ENCODE measurements around the gene NACC1. TPM values are rescaled to one million over a fixed set of nuclear protein-coding genes. Genes with fewer than 3 reads are reported as not detected.

Gene NACC1
- total and polyA plus RNA-seq, 2 of the 8 experiments (the other 6 are each of a cell fraction or from before 2014, with no cell fraction given): 234 to 301 TPM

- H3K56ac ChIP-seq (replicated peaks; ENCODE audit: insufficient read length, low read depth, low read length): peak overlapping the region; percentile 98
- peak overlapping the region; percentile 99 for H2BK5ac ChIP-seq (ENCODE audit: low read depth, low read length)
- H3K4ac ChIP-seq (replicated peaks; ENCODE audit: insufficient read length, low read depth, low read length): peak overlapping the region; percentile 94
- peaks cover 52 to 68% of the 10 kb centered on the region in 2 experiments for H3K79me2 ChIP-seq (ENCODE audit: control insufficient read depth in 1 of 2, insufficient read depth in 2 of 2, low read length in 2 of 2)
- peak overlapping the region; percentile 97; the same call in 1 of the 2 replicates for H2BK12ac ChIP-seq (ENCODE audit: low read depth, low read length)
- H4K5ac ChIP-seq (ENCODE audit: insufficient read length, low read depth, low read length): peak overlapping the region; percentile 85
- peaks cover 14 to 36% (median 26%) of the 10 kb centered on the region in 4 experiments for H3K4me1 ChIP-seq (replicated peaks in 1 of 4; ENCODE audit: control insufficient read depth in 3 of 4, insufficient read depth in 4 of 4, low read length in 3 of 4)
- H3K23me2 ChIP-seq (ENCODE audit: low read depth, low read length): peaks cover 8% of the 10 kb centered on the region; the same call in 1 of the 2 replicates
- no peak overlapping the region for H2AFZ ChIP-seq (ENCODE audit: low read length)
- H4K8ac ChIP-seq (ENCODE audit: extremely low read depth, insufficient read depth, low read length): peak overlapping the region; percentile 98; the same call in 1 of the 2 replicates
- H2BK20ac ChIP-seq (ENCODE audit: low read length): no peak overlapping the region
- CTCF ChIA-PET (ENCODE audit: partially characterized antibody): interaction anchor here (0.9 to 2.8 kb wide), 5 partner anchors 9 to 153 kb away, joined by 3 to 7 read pairs (median 4); no protein-coding TSS in a partner anchor
- peak overlapping the region; percentile 61; the same call in 1 of the 2 replicates for H2BK15ac ChIP-seq (ENCODE audit: low read length)
- peaks cover 36% of the 10 kb centered on the region for H3K79me1 ChIP-seq (ENCODE audit: low read depth, low read length)
- H4K20me1 ChIP-seq (replicated peaks in 1 of 2; ENCODE audit: control insufficient read depth in 1 of 2, insufficient read depth in 2 of 2, low read length in 2 of 2): peaks cover 44 to 45% of the 10 kb centered on the region in 2 experiments
- FAIRE-seq: no peak
- POLR2A ChIA-PET (ENCODE audit: partially characterized antibody): interaction anchor here (0.6 to 19.5 kb wide), 20 partner anchors 14 to 247 kb away, joined by 3 to 228 read pairs (median 4); partner anchors contain the start of genes GADD45GIP1, GCDH, IER2 and LYL1
- H3K23ac ChIP-seq (ENCODE audit: insufficient read length): no peak overlapping the region
- peak overlapping the region; percentile 97 for H4K91ac ChIP-seq (replicated peaks; ENCODE audit: insufficient read length, low read length)
- H3K14ac ChIP-seq (ENCODE audit: insufficient read length): peak overlapping the region; percentile 6
- peak overlapping the region; percentile 95 for H3K18ac ChIP-seq (ENCODE audit: extremely low read depth, low read length)
- peak overlapping the region; percentile 97 for H3K27ac ChIP-seq (ENCODE audit: low read depth, low read length)
- 2% methylated on average over 25 of the region's 57 CpGs; no CpG with 5 or more reads in 1 of the 2 experiments for WGBS, 2 experiments (ENCODE audit: extremely low coverage in 1 of 2, insufficient coverage in 1 of 2, insufficient read length in 1 of 2, insufficient replicate concordance in 2 of 2, low coverage in 1 of 2, low lambda C conversion rate in 2 of 2, missing lambda C conversion rate in 1 of 2)
- peak overlapping the region; percentile 82 to 99 (median 94) for H3K9ac ChIP-seq (replicated peaks in 1 of 4; ENCODE audit: extremely low read depth in 1 of 4, low read depth in 3 of 4, low read length in 3 of 4)
- peak overlapping the region; percentile 76 to 100 (median 84) for H3K4me3 ChIP-seq (ENCODE audit: extremely low read depth in 1 of 4, insufficient read depth in 2 of 4, low read depth in 3 of 4, low read length in 4 of 4)
- no peaks in the 10 kb centered on the region for H3K27me3 ChIP-seq (replicated peaks in 1 of 4; ENCODE audit: control insufficient read depth in 3 of 4, extremely low read depth in 1 of 4, insufficient read depth in 3 of 4, low read length in 3 of 4)
- no peak overlapping the region for H2BK120ac ChIP-seq (replicated peaks; ENCODE audit: low read depth, low read length)
- H3K36me3 ChIP-seq (ENCODE audit: control insufficient read depth in 2 of 4, insufficient read depth in 4 of 4, low read length in 3 of 4): peaks cover 0 to 12% (median 9%) of the 10 kb centered on the region in 4 experiments; a peak in 6 of 8 replicates
- peak overlapping the region; percentile 70 to 81 for H3K4me2 ChIP-seq (ENCODE audit: insufficient read depth in 1 of 2, low read depth in 2 of 2, low read length in 2 of 2)
- peak; percentile 78 to 92 for DNase-seq (ENCODE audit: low read depth in 1 of 2, low spot score in 2 of 2)
- 0 out of 2 replicates have a peak overlapping the region, but pooled peaks have one; percentile 55 for H2AK5ac ChIP-seq (ENCODE audit: low read depth, low read length)
- no peaks in the 10 kb centered on the region for H3K9me3 ChIP-seq (ENCODE audit: insufficient read depth in 2 of 2, low read depth in 1 of 2, low read length in 1 of 2)
- TF ChIP-seq SP1 (IDR thresholded peaks at IDR 0.05; ENCODE audit: low read depth, low read length): peak; percentile 82
- TF ChIP-seq YY1 (IDR thresholded peaks at IDR 0.05; ENCODE audit: low read depth, low read length): no peak
- no peak for TF ChIP-seq JUND (IDR thresholded peaks at IDR 0.05; ENCODE audit: low read length)
- no peak for TF ChIP-seq TEAD4 (IDR thresholded peaks at IDR 0.05; ENCODE audit: low read depth, low read length)
Observed at GRCh38 chr19:13118424-13119193, 545 bp downstream of the NACC1 start.

All from H1 (cell line).